Ascending aorta (tissue), 2 donors: ENCODE measurements around the gene FEZF1. TPM values are rescaled to one million over a fixed set of nuclear protein-coding genes. Genes with fewer than 3 reads are reported as not detected.

Experiments used
- DNase-seq, 2 donors: peaks; one replicate each; pipeline ENCODE4 v3.0.0-alpha.2; 2019; ENCODE audit warnings: low spot score in 2 of 2
- H3K27ac ChIP-seq, 2 donors: fragments of 200-600 bp; sonication (generic); one replicate each; pipeline ENCODE4 v1.5.1; 2016 to 2017; ENCODE audit warnings: mild to moderate bottlenecking in 1 of 2
- H3K27me3 ChIP-seq: fragments of 200-600 bp; sonication (generic); one replicate; pipeline ENCODE4 v1.5.1; 2017
- H3K36me3 ChIP-seq, 2 donors: fragments of 200-600 bp; sonication (generic); one replicate each; pipeline ENCODE4 v1.5.1; 2016
- H3K4me1 ChIP-seq, 2 donors: fragments of 200-600 bp; sonication (generic); one replicate each; pipeline ENCODE4 v1.5.1; 2016 to 2017; ENCODE audit warnings: mild to moderate bottlenecking in 1 of 2
- H3K4me3 ChIP-seq, 2 donors: fragments of 200-600 bp; sonication (generic); one replicate each; pipeline ENCODE4 v1.5.1; 2016 to 2017; ENCODE audit warnings: mild to moderate bottlenecking in 1 of 2
- H3K9me3 ChIP-seq, 2 donors: fragments of 200-600 bp; sonication (generic); one replicate each; pipeline ENCODE4 v1.5.1; 2016
- CTCF ChIP-seq, 3 experiments: fragments of 200-600 bp in 2 of 3; fragments of 450-650 bp in 1 of 3; sonication (generic) in 2 of 3; IDR thresholded peaks; one replicate each; pipeline ENCODE4 v1.5.1; 2016 to 2019; ENCODE audit warnings: antibody characterized with exemption in 3 of 3, mild to moderate bottlenecking in 1 of 3, moderate library complexity in 1 of 3
- intact Hi-C: fragments of 100-400 bp; cut with DNase I; formaldehyde crosslinking; loops from one replicate; pipeline ENCODE4 v1.15.1; 2023
- total RNA-seq: library from RNA; depleted of rRNA; stranded (reverse); fragments of >200 nt; gene quantifications from one replicate; pipeline ENCODE4 v1.1.0, GENCODE V29; 2016

The FEZF1 gene
- total RNA-seq, 1 donor from 2014 or later: not detected

GRCh38 chr7:122269241-122269640 is 35.3 kb downstream of the FEZF1 start:
- intact Hi-C loops: no loop called here
- H3K9me3 ChIP-seq: no peaks in the 10 kb centered on the region
- no peak for TF ChIP-seq CTCF (IDR thresholded peaks at IDR 0.05)
- no peaks in the 10 kb centered on the region for H3K4me1 ChIP-seq
- no peak for DNase-seq
- no peak overlapping the region for H3K27ac ChIP-seq
- H3K27me3 ChIP-seq: no peaks in the 10 kb centered on the region
- H3K36me3 ChIP-seq: no peaks in the 10 kb centered on the region
- no peak overlapping the region for H3K4me3 ChIP-seq

- H3K27ac ChIP-seq: no peak overlapping the region
- no peak for TF ChIP-seq CTCF (IDR thresholded peaks at IDR 0.05)
These were observed 36.4 kb downstream of the FEZF1 start for GRCh38 chr7:122268101-122268500.

GRCh38 chr7:122262246-122262645 is 42.3 kb downstream of the FEZF1 start:
- no peak for TF ChIP-seq CTCF (IDR thresholded peaks at IDR 0.05)
- H3K27me3 ChIP-seq: no peaks in the 10 kb centered on the region
- intact Hi-C loops: no loop called here

More at GRCh38 chr7:122268101-122268500, 36.4 kb downstream of the FEZF1 start:
- Histone ChIP-seq H3K4me1 (no peaks in the 10 kb centered on the region), H3K4me3 (no peak overlapping the region), H3K27me3 (no peaks in the 10 kb centered on the region), H3K36me3 (no peaks in the 10 kb centered on the region), H3K9me3 (no peaks in the 10 kb centered on the region)
- no peak for DNase-seq
- intact Hi-C loops: no loop called here

GRCh38 chr7:122261442-122261841 is 43.1 kb downstream of the FEZF1 start:
- Histone ChIP-seq H3K4me1 (no peaks in the 10 kb centered on the region), H3K4me3 (no peak overlapping the region), H3K27ac (no peak overlapping the region), H3K9me3 (no peaks in the 10 kb centered on the region), H3K36me3 (no peaks in the 10 kb centered on the region), H3K27me3 (no peaks in the 10 kb centered on the region)
- TF ChIP-seq CTCF (IDR thresholded peaks at IDR 0.05): no peak
- no peak for DNase-seq
- intact Hi-C loops: no loop called here

More at GRCh38 chr7:122262246-122262645, 42.3 kb downstream of the FEZF1 start:
- Histone ChIP-seq H3K9me3 (no peaks in the 10 kb centered on the region), H3K36me3 (no peaks in the 10 kb centered on the region), H3K4me3 (no peak overlapping the region), H3K27ac (no peak overlapping the region), H3K4me1 (no peaks in the 10 kb centered on the region)
- DNase-seq: no peak

GRCh38 chr7:122261016-122261415 is 43.5 kb downstream of the FEZF1 start:
- H3K27ac ChIP-seq: no peak overlapping the region
- intact Hi-C loops: no loop called here
- no peak for TF ChIP-seq CTCF (IDR thresholded peaks at IDR 0.05)
- H3K27me3 ChIP-seq: no peaks in the 10 kb centered on the region
- H3K4me1 ChIP-seq: no peaks in the 10 kb centered on the region
- no peak for DNase-seq
- H3K9me3 ChIP-seq: no peaks in the 10 kb centered on the region
- no peaks in the 10 kb centered on the region for H3K36me3 ChIP-seq
- no peak overlapping the region for H3K4me3 ChIP-seq

- DNase-seq: no peak
- Histone ChIP-seq H3K4me3 (no peak overlapping the region), H3K27ac (no peak overlapping the region), H3K9me3 (no peaks in the 10 kb centered on the region), H3K36me3 (no peaks in the 10 kb centered on the region), H3K4me1 (no peaks in the 10 kb centered on the region), H3K27me3 (no peaks in the 10 kb centered on the region)
- TF ChIP-seq CTCF (IDR thresholded peaks at IDR 0.05): no peak
- intact Hi-C loops: no loop called here
These were observed 44.2 kb downstream of the FEZF1 start for GRCh38 chr7:122260336-122260735.
